ENCODE measurements around the gene ANGPTL1.

The ANGPTL1 gene

GRCh38 chr1:178862864-178863263 lies 8.0 kb downstream of the ANGPTL1 start:
- Histone ChIP-seq H3K4ac (ENCODE audit: low read depth in 1 of 2, low read length in 2 of 2) (no peak overlapping the region), H4K8ac (ENCODE audit: low read length) (no peak overlapping the region), H3K9me3 (ENCODE audit: control insufficient read depth, low read length) (no peaks in the 10 kb centered on the region), H3K36me3 (ENCODE audit: control insufficient read depth in 1 of 2, insufficient read depth in 2 of 2, low read depth in 1 of 2, low read length in 2 of 2) (peaks cover 0 to 37% of the 10 kb centered on the region in 2 experiments), H3K4me3 (ENCODE audit: insufficient read depth in 1 of 2, low read depth in 1 of 2, low read length in 2 of 2) (no peak overlapping the region), H3K18ac (ENCODE audit: low read depth in 1 of 2, low read length in 2 of 2) (no peak overlapping the region), H2AK5ac (ENCODE audit: low read length, severe bottlenecking) (no peak overlapping the region), H4K91ac (ENCODE audit: low read length) (no peak overlapping the region), H3K9ac (ENCODE audit: low read length) (no peak overlapping the region), H3K4me2 (ENCODE audit: low read length, poor library complexity, severe bottlenecking) (no peak overlapping the region), H2BK12ac (ENCODE audit: low read length in 2 of 2) (no peak overlapping the region), H3K23ac (ENCODE audit: low read length in 2 of 2) (no peak overlapping the region), H2BK15ac (ENCODE audit: low read depth, poor library complexity, severe bottlenecking) (no peak overlapping the region), H2BK120ac (ENCODE audit: low read depth, low read length) (no peak overlapping the region), H3K14ac (ENCODE audit: low read length in 2 of 2) (no peak overlapping the region), H3K4me1 (ENCODE audit: control insufficient read depth, insufficient read depth, low read depth, low read length) (no peaks in the 10 kb centered on the region), H3K27me3 (ENCODE audit: control insufficient read depth in 1 of 2, insufficient read depth in 1 of 2, low read length in 2 of 2) (no peaks in the 10 kb centered on the region), H2BK5ac (ENCODE audit: low read depth, low read length, poor library complexity, severe bottlenecking) (no peak overlapping the region), H3K27ac (ENCODE audit: low read length, poor library complexity, severe bottlenecking) (no peak overlapping the region), H3K79me1 (replicated peaks; ENCODE audit: low read length, poor library complexity, severe bottlenecking) (peaks cover 2% of the 10 kb centered on the region), H2AFZ (ENCODE audit: low read depth, low read length) (no peak overlapping the region)
- DNase-seq, result no peak

DNA sequence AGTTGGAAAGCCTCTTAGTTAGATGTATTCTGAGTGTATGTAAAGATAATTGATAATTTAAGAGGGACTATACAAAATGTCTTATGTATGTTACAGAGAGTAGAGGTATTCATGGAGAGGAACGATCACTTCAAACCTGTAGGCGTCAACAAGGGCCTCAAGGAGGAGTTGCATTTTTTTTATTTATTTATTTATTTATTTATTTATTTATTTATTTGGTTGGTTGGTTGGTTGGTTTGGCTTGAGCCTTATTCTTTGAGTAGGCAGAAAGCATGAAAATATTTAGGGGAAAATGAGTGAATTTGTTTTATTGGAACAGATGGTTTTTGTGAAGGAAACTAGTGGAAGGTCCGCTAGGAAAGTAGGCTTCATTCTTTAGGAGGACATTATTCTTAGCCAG lies 8.5 kb downstream of the ANGPTL1 start:
- H2BK5ac ChIP-seq (ENCODE audit: low read depth, low read length, poor library complexity, severe bottlenecking), result no peak overlapping the region
- H3K14ac ChIP-seq (ENCODE audit: low read length in 2 of 2), result no peak overlapping the region
- H2AK5ac ChIP-seq (ENCODE audit: low read length, severe bottlenecking), result no peak overlapping the region
- no peak overlapping the region for H2BK15ac ChIP-seq (ENCODE audit: low read depth, poor library complexity, severe bottlenecking)
- no peak overlapping the region for H2BK12ac ChIP-seq (ENCODE audit: low read length in 2 of 2)
- H3K4me3 ChIP-seq (ENCODE audit: insufficient read depth in 1 of 2, low read depth in 1 of 2, low read length in 2 of 2), result no peak overlapping the region
- no peak overlapping the region for H3K27ac ChIP-seq (ENCODE audit: low read length, poor library complexity, severe bottlenecking)
- no peak overlapping the region for H4K8ac ChIP-seq (ENCODE audit: low read length)
- H2AFZ ChIP-seq (ENCODE audit: low read depth, low read length), result no peak overlapping the region
- H3K9me3 ChIP-seq (ENCODE audit: control insufficient read depth, low read length), result no peaks in the 10 kb centered on the region
- DNase-seq, result no peak
- H3K27me3 ChIP-seq (ENCODE audit: control insufficient read depth in 1 of 2, insufficient read depth in 1 of 2, low read length in 2 of 2), result no peaks in the 10 kb centered on the region
- H3K4ac ChIP-seq (ENCODE audit: low read depth in 1 of 2, low read length in 2 of 2), result no peak overlapping the region
- H4K91ac ChIP-seq (ENCODE audit: low read length), result no peak overlapping the region
- H3K4me2 ChIP-seq (ENCODE audit: low read length, poor library complexity, severe bottlenecking), result no peak overlapping the region
- H2BK120ac ChIP-seq (ENCODE audit: low read depth, low read length), result no peak overlapping the region
- WGBS, result 97% methylated on average over 1 of the region's 3 CpGs
- H3K18ac ChIP-seq (ENCODE audit: low read depth in 1 of 2, low read length in 2 of 2), result no peak overlapping the region
- peaks cover 2% of the 10 kb centered on the region for H3K79me1 ChIP-seq (replicated peaks; ENCODE audit: low read length, poor library complexity, severe bottlenecking)
- H3K4me1 ChIP-seq (ENCODE audit: control insufficient read depth, insufficient read depth, low read depth, low read length), result no peaks in the 10 kb centered on the region
- no peak overlapping the region for H3K23ac ChIP-seq (ENCODE audit: low read length in 2 of 2)
- no peak overlapping the region for H3K9ac ChIP-seq (ENCODE audit: low read length)
- H3K36me3 ChIP-seq (ENCODE audit: control insufficient read depth in 1 of 2, insufficient read depth in 2 of 2, low read depth in 1 of 2, low read length in 2 of 2), result peaks cover 0 to 42% of the 10 kb centered on the region in 2 experiments

DNA sequence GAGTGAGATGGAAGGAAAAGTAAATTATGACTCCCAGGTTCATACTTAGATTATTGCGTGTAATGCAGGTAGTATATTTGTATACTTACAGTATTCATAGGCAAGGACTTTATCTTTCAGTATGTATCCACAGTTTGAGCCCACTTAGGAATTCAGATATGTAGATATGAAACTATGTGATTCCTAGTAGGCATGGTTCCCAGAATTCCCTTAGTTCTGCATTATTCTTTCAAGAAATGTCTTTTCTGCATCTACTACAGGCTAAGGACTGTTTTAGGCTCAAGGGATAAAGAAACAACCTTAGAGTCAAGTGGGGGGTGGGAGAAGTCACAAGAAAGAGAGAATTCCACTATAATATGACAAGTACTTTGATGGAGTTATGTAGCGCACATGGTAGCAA lies 13.8 kb downstream of the ANGPTL1 start:
- Histone ChIP-seq H2AFZ (ENCODE audit: low read depth, low read length) (no peak overlapping the region), H3K27ac (ENCODE audit: low read length, poor library complexity, severe bottlenecking) (no peak overlapping the region), H3K79me1 (replicated peaks; ENCODE audit: low read length, poor library complexity, severe bottlenecking) (no peaks in the 10 kb centered on the region), H3K36me3 (ENCODE audit: control insufficient read depth in 1 of 2, insufficient read depth in 2 of 2, low read depth in 1 of 2, low read length in 2 of 2) (peaks cover 0 to 58% of the 10 kb centered on the region in 2 experiments), H3K9ac (ENCODE audit: low read length) (no peak overlapping the region), H2BK120ac (ENCODE audit: low read depth, low read length) (no peak overlapping the region), H3K4me3 (ENCODE audit: insufficient read depth in 1 of 2, low read depth in 1 of 2, low read length in 2 of 2) (no peak overlapping the region), H2BK15ac (ENCODE audit: low read depth, poor library complexity, severe bottlenecking) (no peak overlapping the region), H3K4ac (ENCODE audit: low read depth in 1 of 2, low read length in 2 of 2) (no peak overlapping the region), H2BK5ac (ENCODE audit: low read depth, low read length, poor library complexity, severe bottlenecking) (no peak overlapping the region), H3K4me2 (ENCODE audit: low read length, poor library complexity, severe bottlenecking) (no peak overlapping the region), H3K27me3 (ENCODE audit: control insufficient read depth in 1 of 2, insufficient read depth in 1 of 2, low read length in 2 of 2) (no peaks in the 10 kb centered on the region), H3K18ac (ENCODE audit: low read depth in 1 of 2, low read length in 2 of 2) (no peak overlapping the region), H2AK5ac (ENCODE audit: low read length, severe bottlenecking) (no peak overlapping the region), H4K8ac (ENCODE audit: low read length) (no peak overlapping the region), H3K14ac (ENCODE audit: low read length in 2 of 2) (no peak overlapping the region), H3K23ac (ENCODE audit: low read length in 2 of 2) (no peak overlapping the region), H4K91ac (ENCODE audit: low read length) (no peak overlapping the region), H3K9me3 (ENCODE audit: control insufficient read depth, low read length) (no peaks in the 10 kb centered on the region), H2BK12ac (ENCODE audit: low read length in 2 of 2) (no peak overlapping the region), H3K4me1 (ENCODE audit: control insufficient read depth, insufficient read depth, low read depth, low read length) (no peaks in the 10 kb centered on the region)
- no peak for DNase-seq
- WGBS, result no CpG with 5 or more reads among the region's 2 CpGs

DNA sequence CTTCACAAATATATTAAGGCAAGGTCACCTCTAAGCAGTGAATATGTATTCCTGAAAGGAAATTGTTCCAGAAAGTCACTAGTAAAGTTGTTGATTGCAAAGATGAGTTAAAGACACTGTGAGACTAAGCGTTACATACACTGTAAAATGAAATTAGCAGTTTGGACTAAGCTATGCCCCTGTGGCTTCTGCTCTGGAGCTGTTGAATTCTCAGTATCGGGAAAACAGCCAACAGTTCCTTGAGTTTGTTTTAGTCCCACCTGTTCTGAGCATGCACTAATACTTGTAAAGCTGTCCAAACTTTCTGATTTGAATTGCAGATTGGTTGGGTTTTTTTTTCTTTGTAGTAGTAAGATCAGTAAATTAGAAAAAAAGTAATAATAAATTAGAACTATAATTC lies 21.0 kb downstream of the ANGPTL1 start:
- DNase-seq, result no peak
- Histone ChIP-seq H3K4me1 (ENCODE audit: control insufficient read depth, insufficient read depth, low read depth, low read length) (no peaks in the 10 kb centered on the region), H2BK15ac (ENCODE audit: low read depth, poor library complexity, severe bottlenecking) (no peak overlapping the region), H2AFZ (ENCODE audit: low read depth, low read length) (no peak overlapping the region), H2BK12ac (ENCODE audit: low read length in 2 of 2) (no peak overlapping the region), H3K36me3 (ENCODE audit: control insufficient read depth in 1 of 2, insufficient read depth in 2 of 2, low read depth in 1 of 2, low read length in 2 of 2) (peaks cover 0 to 60% of the 10 kb centered on the region in 2 experiments), H3K14ac (ENCODE audit: low read length in 2 of 2) (no peak overlapping the region), H4K8ac (ENCODE audit: low read length) (no peak overlapping the region), H2AK5ac (ENCODE audit: low read length, severe bottlenecking) (no peak overlapping the region), H3K27me3 (ENCODE audit: control insufficient read depth in 1 of 2, insufficient read depth in 1 of 2, low read length in 2 of 2) (no peaks in the 10 kb centered on the region), H3K9ac (ENCODE audit: low read length) (no peak overlapping the region), H2BK120ac (ENCODE audit: low read depth, low read length) (no peak overlapping the region), H2BK5ac (ENCODE audit: low read depth, low read length, poor library complexity, severe bottlenecking) (no peak overlapping the region), H4K91ac (ENCODE audit: low read length) (no peak overlapping the region), H3K4me3 (ENCODE audit: insufficient read depth in 1 of 2, low read depth in 1 of 2, low read length in 2 of 2) (no peak overlapping the region), H3K4ac (ENCODE audit: low read depth in 1 of 2, low read length in 2 of 2) (no peak overlapping the region), H3K27ac (ENCODE audit: low read length, poor library complexity, severe bottlenecking) (no peak overlapping the region), H3K18ac (ENCODE audit: low read depth in 1 of 2, low read length in 2 of 2) (no peak overlapping the region), H3K23ac (ENCODE audit: low read length in 2 of 2) (no peak overlapping the region), H3K79me1 (replicated peaks; ENCODE audit: low read length, poor library complexity, severe bottlenecking) (peaks cover 9% of the 10 kb centered on the region), H3K4me2 (ENCODE audit: low read length, poor library complexity, severe bottlenecking) (no peak overlapping the region), H3K9me3 (ENCODE audit: control insufficient read depth, low read length) (no peaks in the 10 kb centered on the region)
- WGBS, result 94% methylated on average over 2 of the region's 2 CpGs

Data from mesenchymal stem cell (in vitro differentiated cells and primary cell).